ENCODE data around the gene SLIT3.

The SLIT3 gene

GRCh38 chr5:168939156-168939800 lies 361.7 kb downstream of the SLIT3 start:
- H3K4me3 ChIP-seq (ENCODE audit: low read depth, low read length), result no peak overlapping the region
- H3K4me1 ChIP-seq (ENCODE audit: control insufficient read depth, insufficient read depth, low read length), result no peaks in the 10 kb centered on the region
- ChIA-PET CTCF (interaction anchor here (0.5 to 1.0 kb wide), 5 partner anchors 8 to 233 kb away, joined by 3 to 4 read pairs (median 3); no protein-coding TSS in a partner anchor), POLR2A (no interaction called here)
- no peaks in the 10 kb centered on the region for H3K9me3 ChIP-seq (ENCODE audit: control insufficient read depth, insufficient read depth, low read depth, low read length)
- H3K36me3 ChIP-seq (ENCODE audit: control insufficient read depth in 2 of 2, insufficient read depth in 1 of 2, low read length in 2 of 2), result no peaks in the 10 kb centered on the region
- TF ChIP-seq ZBTB11 (tag by site-specific recombination; conservative IDR thresholded peaks at IDR 0.05; ENCODE audit: low read depth) (no peak), TRIM28 (IDR thresholded peaks at IDR 0.05; ENCODE audit: borderline replicate concordance, low read length) (no peak), OVOL3 (tag by site-specific recombination; IDR thresholded peaks at IDR 0.05) (no peak), ZXDB (tag by site-specific recombination; IDR thresholded peaks at IDR 0.05) (no peak), ZNF157 (tag by site-specific recombination; IDR thresholded peaks at IDR 0.05) (no peak), ZNF10 (tag by site-specific recombination; IDR thresholded peaks at IDR 0.05) (no peak), ZNF660 (tag by site-specific recombination; IDR thresholded peaks at IDR 0.05) (no peak), ZNF670 (tag by site-specific recombination; IDR thresholded peaks at IDR 0.05; ENCODE audit: low read depth) (no peak), ZNF19 (tag by site-specific recombination; IDR thresholded peaks at IDR 0.05; ENCODE audit: low read depth) (no peak), ZNF391 (tag by site-specific recombination; IDR thresholded peaks at IDR 0.05; ENCODE audit: borderline replicate concordance, low read depth) (no peak), TSHZ1 (tag by site-specific recombination; IDR thresholded peaks at IDR 0.05; ENCODE audit: borderline replicate concordance) (no peak)
- H3K27ac ChIP-seq (ENCODE audit: extremely low read depth, low read depth, low read length), result no peak overlapping the region

GRCh38 chr5:168936511-168936910 lies 364.4 kb downstream of the SLIT3 start:
- POLR2A ChIA-PET, result no interaction called here
- 0 out of 2 replicates have a peak, but pooled peaks cover 3% of the 10 kb centered on the region for H3K4me1 ChIP-seq (ENCODE audit: control insufficient read depth, insufficient read depth, low read length)
- H3K27ac ChIP-seq (ENCODE audit: extremely low read depth, low read depth, low read length), result no peak overlapping the region
- CTCF ChIA-PET, result interaction anchor here (0.6 to 1.0 kb wide), 2 partner anchors 11 to 188 kb away, joined by 3 to 4 read pairs; no protein-coding TSS in a partner anchor
- no peak overlapping the region for H3K4me3 ChIP-seq (ENCODE audit: low read depth, low read length)
- no peaks in the 10 kb centered on the region for H3K36me3 ChIP-seq (ENCODE audit: control insufficient read depth in 2 of 2, insufficient read depth in 1 of 2, low read length in 2 of 2)
- H3K9me3 ChIP-seq (ENCODE audit: control insufficient read depth, insufficient read depth, low read depth, low read length), result no peaks in the 10 kb centered on the region
- TF ChIP-seq GFI1B (tag by site-specific recombination; IDR thresholded peaks at IDR 0.05) (no peak), ZNF16 (tag by site-specific recombination; IDR thresholded peaks at IDR 0.05; ENCODE audit: low read depth) (no peak), TCF7L2 (IDR thresholded peaks at IDR 0.05; ENCODE audit: borderline replicate concordance, low read depth, low read length) (no peak), PBX3 (CRISPR knock-in tag; IDR thresholded peaks at IDR 0.05) (no peak), YY1 (tag by site-specific recombination; IDR thresholded peaks at IDR 0.05) (no peak), ZNF175 (tag by site-specific recombination; IDR thresholded peaks at IDR 0.05) (no peak), SETDB1 (IDR thresholded peaks at IDR 0.05; ENCODE audit: insufficient read length, low read length) (no peak), ZNF48 (tag by site-specific recombination; IDR thresholded peaks at IDR 0.05) (no peak), HOXD13 (CRISPR knock-in tag; IDR thresholded peaks at IDR 0.05; ENCODE audit: borderline replicate concordance) (no peak), ZNF571 (tag by site-specific recombination; IDR thresholded peaks at IDR 0.05) (no peak), REST (tag by site-specific recombination; IDR thresholded peaks at IDR 0.05) (no peak), ZNF560 (tag by site-specific recombination; IDR thresholded peaks at IDR 0.05; ENCODE audit: borderline replicate concordance) (no peak)
